Adrenal gland (tissue), 12 donors: Measurements from ENCODE around the gene EDARADD. TPM values are rescaled to one million over a fixed set of nuclear protein-coding genes. Genes with fewer than 3 reads are reported as not detected.

ENCODE experiments used
- DNase-seq, 7 donors: peaks; one replicate each; pipeline ENCODE4 v3.0.0-alpha.2; 2019 to 2020
- H3K27ac ChIP-seq, 5 donors: fragments of 200-600 bp; sonication (generic) in 4 of 5; 1 replicate in 3 of 5; 2 replicates in 2 of 5; pipeline versions ENCODE4 v1.5.1 to v1.8.0; 2016 to 2020; ENCODE audit warnings: mild to moderate bottlenecking in 1 of 5
- H3K27me3 ChIP-seq: fragments of 200-600 bp; 2 replicates; pipeline ENCODE4 v1.8.0; 2021
- H3K36me3 ChIP-seq, 2 donors: fragments of 200-600 bp; replicated peaks in 1 of 2; 1 replicate in 1 of 2; 2 replicates in 1 of 2; pipeline versions ENCODE4 v1.5.1 to v1.8.0; 2018 to 2022
- H3K4me1 ChIP-seq, 2 donors: fragments of 200-600 bp; replicated peaks in 1 of 2; 1 replicate in 1 of 2; 2 replicates in 1 of 2; pipeline versions ENCODE4 v1.5.1 to v1.8.0; 2018 to 2021
- H3K4me3 ChIP-seq, 4 donors: fragments of 200-600 bp; sonication (generic) in 3 of 4; one replicate each; pipeline ENCODE4 v1.5.1; 2016 to 2018
- H3K9me3 ChIP-seq, 3 donors: fragments of 200-600 bp; sonication (generic) in 1 of 3; replicated peaks in 1 of 3; 1 replicate in 2 of 3; 2 replicates in 1 of 3; pipeline versions ENCODE4 v1.5.1 to v1.8.0; 2016 to 2021
- POLR2A ChIP-seq, 2 donors: fragments of 450-650 bp; IDR thresholded peaks; one replicate each; pipeline ENCODE4 v1.6.1; 2017; ENCODE audit warnings: antibody characterized with exemption in 2 of 2, mild to moderate bottlenecking in 2 of 2, moderate library complexity in 1 of 2
- WGBS, 4 donors: extraction: QIAGEN DNeasy Blood & Tissue Kit in 2 of 4; methylation state at CpG; one replicate each; pipeline versions ENCODE4 v1.1.5 to v1.1.7; 2013 to 2017; 5-methylcytosine and 5-hydroxymethylcytosine counted together
- intact Hi-C, 2 donors: fragments of 100-400 bp; cut with DNase I; formaldehyde crosslinking; loops; one replicate each; pipeline versions ENCODE4 v1.14.1 to v1.15.0; 2022 to 2023
- polyA plus RNA-seq, 3 donors: library from polyadenylated mRNA; stranded (reverse); fragments of 200-250 nt in 2 of 3; fragments of 350-450 nt in 1 of 3; fragmentation: Illumina TruSeq in 1 of 3; extraction: RNeasy Lipid Tissue Mini Kit (QIAGEN cat#74804) in 1 of 3; gene quantifications; one replicate each; pipeline ENCODE4 v1.2.3, GENCODE V29; 2013 to 2014
- total RNA-seq, 9 donors: library from RNA; depleted of rRNA in 4 of 9; stranded (reverse); fragments of >200 nt in 4 of 9; fragments of 120-200 nt in 1 of 9; fragmentation: NEBNext Ultra II Directional in 1 of 9; extraction: Animal tissue kit (Norgen Biotek cat#: 25700) in 1 of 9; gene quantifications; one replicate each; pipeline versions ENCODE4 v1.1.0 to v1.2.4, GENCODE V29; 2013 to 2023
- TF ChIP-seq, protein P1 (sequence below), 6 experiments: fragments of 450-650 bp in 4 of 6; fragments of 200-600 bp in 2 of 6; sonication (generic) in 1 of 6; IDR thresholded peaks; 1 replicate in 5 of 6; 2 replicates in 1 of 6; pipeline versions ENCODE4 v1.5.1 to v1.8.0; 2016 to 2021; ENCODE audit warnings: antibody characterized with exemption in 6 of 6, mild to moderate bottlenecking in 2 of 6, moderate library complexity in 1 of 6
- donor health status: healthy with polysubstance abuse.
- donor health status: Bipolar disorder and iron deficiency.
- donor health status: DM: yes; HTN: yes; CAD: no.
- donor health status: DM: no; HTN: no; CAD: no.
- donor health status: DM: no; HTN: no; CAD: no.
- donor health status: DM: yes; HTN: yes; CAD: no.

Gene EDARADD
- total and polyA plus RNA-seq, 12 donors = 0.03 to 1.2 (median 0.27) TPM; not detected in 1

DNA sequence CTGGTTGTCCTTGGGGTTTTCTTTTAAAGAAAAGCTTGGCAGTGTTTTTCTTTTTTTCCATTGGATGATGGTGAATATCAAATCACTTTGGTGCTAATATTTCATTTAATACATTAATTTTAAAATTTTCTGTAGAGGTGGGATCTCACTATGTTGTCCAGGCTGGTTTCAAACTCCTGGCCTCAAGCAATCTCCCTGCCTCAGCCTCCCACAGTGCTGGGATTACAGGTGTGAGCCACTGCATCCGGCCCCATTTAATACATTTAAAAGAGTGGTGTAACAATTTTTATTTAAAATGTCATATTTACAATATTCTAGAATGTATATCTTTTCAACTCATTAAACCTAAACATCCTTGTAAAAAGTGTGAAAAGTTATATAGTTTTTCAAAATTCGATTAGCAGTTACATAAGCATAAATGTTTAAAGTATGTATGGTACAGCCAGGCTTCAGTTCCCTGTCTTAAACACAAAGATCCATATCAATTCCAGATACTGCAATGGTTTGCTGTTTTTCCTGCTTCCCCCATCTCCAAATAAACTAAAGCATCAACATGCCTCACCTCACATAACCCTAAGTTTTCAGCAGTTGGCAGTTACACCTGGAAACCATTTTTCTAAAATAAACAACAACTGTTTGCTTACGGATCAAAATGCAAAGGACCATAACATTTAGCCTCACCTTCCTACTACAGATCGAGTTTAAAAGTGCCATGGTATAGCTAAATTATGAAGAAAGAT, 120.8 kb downstream of the EDARADD start:
- no peak overlapping the region for H3K27ac ChIP-seq
- intact Hi-C loops = no loop called here
- H3K27me3 ChIP-seq = no peaks in the 10 kb centered on the region
- no peak overlapping the region for H3K4me3 ChIP-seq
- TF ChIP-seq, protein P1, sequence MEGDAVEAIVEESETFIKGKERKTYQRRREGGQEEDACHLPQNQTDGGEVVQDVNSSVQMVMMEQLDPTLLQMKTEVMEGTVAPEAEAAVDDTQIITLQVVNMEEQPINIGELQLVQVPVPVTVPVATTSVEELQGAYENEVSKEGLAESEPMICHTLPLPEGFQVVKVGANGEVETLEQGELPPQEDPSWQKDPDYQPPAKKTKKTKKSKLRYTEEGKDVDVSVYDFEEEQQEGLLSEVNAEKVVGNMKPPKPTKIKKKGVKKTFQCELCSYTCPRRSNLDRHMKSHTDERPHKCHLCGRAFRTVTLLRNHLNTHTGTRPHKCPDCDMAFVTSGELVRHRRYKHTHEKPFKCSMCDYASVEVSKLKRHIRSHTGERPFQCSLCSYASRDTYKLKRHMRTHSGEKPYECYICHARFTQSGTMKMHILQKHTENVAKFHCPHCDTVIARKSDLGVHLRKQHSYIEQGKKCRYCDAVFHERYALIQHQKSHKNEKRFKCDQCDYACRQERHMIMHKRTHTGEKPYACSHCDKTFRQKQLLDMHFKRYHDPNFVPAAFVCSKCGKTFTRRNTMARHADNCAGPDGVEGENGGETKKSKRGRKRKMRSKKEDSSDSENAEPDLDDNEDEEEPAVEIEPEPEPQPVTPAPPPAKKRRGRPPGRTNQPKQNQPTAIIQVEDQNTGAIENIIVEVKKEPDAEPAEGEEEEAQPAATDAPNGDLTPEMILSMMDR (IDR thresholded peaks at IDR 0.05) = no peak
- no peak for TF ChIP-seq POLR2A (IDR thresholded peaks at IDR 0.05)
- WGBS, 4 donors = 71 to 83% (median 75%) methylated on average over 4 of the region's 4 CpGs
- no peaks in the 10 kb centered on the region for H3K36me3 ChIP-seq
- no peaks in the 10 kb centered on the region for H3K9me3 ChIP-seq
- no peaks in the 10 kb centered on the region for H3K4me1 ChIP-seq
- no peak for DNase-seq

DNA sequence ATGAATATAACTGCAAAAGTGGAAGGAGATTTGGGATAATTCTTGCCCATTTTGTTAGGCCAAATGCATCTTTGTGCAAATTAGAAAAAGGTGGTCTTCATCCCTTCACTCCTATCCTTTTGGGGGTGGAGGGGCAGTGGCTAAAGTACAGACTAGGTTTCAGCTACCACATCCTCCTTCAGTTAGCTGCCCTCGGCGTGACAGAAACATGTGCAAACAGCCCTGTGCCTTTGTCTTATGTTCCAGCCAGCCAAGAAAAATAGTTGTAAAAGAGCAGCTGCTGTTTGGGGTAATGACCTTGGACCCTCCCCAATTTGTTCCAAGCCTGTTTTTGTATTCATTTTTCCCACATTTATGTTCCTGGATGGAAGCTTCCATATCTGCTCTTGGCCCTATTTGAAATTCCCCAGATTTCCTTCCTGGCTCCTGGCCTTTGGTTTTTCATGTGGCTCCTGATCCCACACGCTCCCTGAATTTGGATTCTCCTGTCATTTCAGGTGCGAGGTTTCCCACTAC, 121.4 kb downstream of the EDARADD start:
- Histone ChIP-seq H3K36me3 (no peaks in the 10 kb centered on the region), H3K9me3 (no peaks in the 10 kb centered on the region), H3K4me1 (no peaks in the 10 kb centered on the region), H3K27ac (no peak overlapping the region), H3K4me3 (no peak overlapping the region), H3K27me3 (no peaks in the 10 kb centered on the region)
- DNase-seq = no peak
- TF ChIP-seq, protein P1 (IDR thresholded peaks at IDR 0.05) = no peak
- TF ChIP-seq POLR2A (IDR thresholded peaks at IDR 0.05) = no peak
- WGBS, 4 donors = 66 to 73% (median 70%) methylated on average over 4 of the region's 4 CpGs
- intact Hi-C loops = no loop called here

DNA sequence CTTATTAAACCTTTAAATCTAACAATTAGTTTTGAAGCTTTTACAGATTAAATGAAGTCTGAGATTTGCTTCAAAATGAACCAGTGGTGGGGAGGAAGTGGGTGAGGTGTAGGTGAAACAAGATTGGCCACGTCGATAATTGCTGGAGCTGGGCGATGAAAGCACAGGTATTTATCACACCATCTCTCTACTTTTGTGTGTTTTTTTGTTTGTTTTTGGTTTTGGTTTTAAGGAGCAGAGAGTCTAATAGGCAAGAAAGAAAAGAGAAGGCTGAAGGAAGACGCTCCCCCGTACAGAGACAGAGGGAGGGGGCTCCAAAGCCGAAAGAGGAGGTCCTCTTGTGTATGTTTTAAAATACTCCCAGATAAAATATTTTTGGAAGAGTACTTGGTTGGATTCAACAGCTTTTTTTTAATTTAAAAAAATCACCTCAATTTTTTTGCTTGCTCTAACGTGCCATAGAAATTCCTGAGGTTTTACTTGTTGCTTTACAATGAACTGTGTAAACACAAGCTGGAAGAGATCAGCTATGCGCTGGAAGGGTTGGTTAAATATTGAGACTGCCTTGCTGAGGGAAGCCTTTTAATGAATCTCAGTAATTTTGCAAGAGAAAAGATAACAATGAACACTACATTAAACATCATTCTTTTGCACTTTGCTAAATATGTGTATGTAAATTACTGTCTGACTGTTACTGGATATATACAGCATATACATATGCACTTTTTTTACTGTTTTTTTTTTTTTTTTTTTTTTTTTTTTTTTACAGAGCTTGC, 123.0 kb downstream of the EDARADD start:
- H3K27me3 ChIP-seq = no peaks in the 10 kb centered on the region
- DNase-seq = no peak
- no peaks in the 10 kb centered on the region for H3K4me1 ChIP-seq
- TF ChIP-seq POLR2A (IDR thresholded peaks at IDR 0.05) = no peak
- TF ChIP-seq, protein P1 (IDR thresholded peaks at IDR 0.05) = no peak
- H3K9me3 ChIP-seq = no peaks in the 10 kb centered on the region
- no peak overlapping the region for H3K4me3 ChIP-seq
- 46 to 64% (median 60%) methylated on average over 8 of the region's 8 CpGs for WGBS, 4 donors
- intact Hi-C loops = no loop called here
- H3K36me3 ChIP-seq = no peaks in the 10 kb centered on the region
- H3K27ac ChIP-seq = no peak overlapping the region

DNA sequence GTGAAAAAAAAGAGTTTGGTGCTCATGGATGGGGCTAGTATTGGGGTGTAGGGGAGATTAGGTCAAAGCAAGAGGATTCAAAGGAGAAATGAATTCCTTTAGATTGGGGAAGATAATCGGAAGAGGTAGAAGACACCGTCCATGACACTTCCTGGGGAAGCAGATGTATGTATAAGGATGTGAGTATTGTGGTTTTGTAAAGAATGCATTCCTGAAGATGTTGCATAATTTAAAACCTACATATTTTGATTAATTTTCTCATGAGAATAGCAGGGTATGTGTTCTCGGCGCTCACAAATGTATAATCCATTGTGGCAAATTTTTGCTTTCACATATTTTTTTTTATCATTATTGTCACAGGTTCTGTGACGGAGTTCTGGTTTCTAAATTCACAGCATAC, 124.2 kb downstream of the EDARADD start:
- DNase-seq = no peak
- no peak for TF ChIP-seq POLR2A (IDR thresholded peaks at IDR 0.05)
- TF ChIP-seq, protein P1 (IDR thresholded peaks at IDR 0.05) = no peak
- Histone ChIP-seq H3K4me1 (peaks cover 3 to 5% of the 10 kb centered on the region in 2 donors), H3K9me3 (no peaks in the 10 kb centered on the region), H3K27ac (no peak overlapping the region), H3K36me3 (no peaks in the 10 kb centered on the region), H3K27me3 (no peaks in the 10 kb centered on the region), H3K4me3 (no peak overlapping the region)
- WGBS, 4 donors = 60 to 82% (median 71%) methylated on average over 5 of the region's 5 CpGs
- intact Hi-C loops = no loop called here
